LoVo (cell line): ENCODE data around the gene ST3GAL4.
"Not testable (repeated sequence)": the region's sequence is repeated elsewhere in the genome, so short reads cannot be mapped to it uniquely, and the experiment has no call there.

Source experiments
- DNase-seq: peaks from one replicate; pipeline ENCODE4 v3.0.0-alpha.2; 2016; ENCODE audit warnings: low spot score

Gene ST3GAL4

DNA sequence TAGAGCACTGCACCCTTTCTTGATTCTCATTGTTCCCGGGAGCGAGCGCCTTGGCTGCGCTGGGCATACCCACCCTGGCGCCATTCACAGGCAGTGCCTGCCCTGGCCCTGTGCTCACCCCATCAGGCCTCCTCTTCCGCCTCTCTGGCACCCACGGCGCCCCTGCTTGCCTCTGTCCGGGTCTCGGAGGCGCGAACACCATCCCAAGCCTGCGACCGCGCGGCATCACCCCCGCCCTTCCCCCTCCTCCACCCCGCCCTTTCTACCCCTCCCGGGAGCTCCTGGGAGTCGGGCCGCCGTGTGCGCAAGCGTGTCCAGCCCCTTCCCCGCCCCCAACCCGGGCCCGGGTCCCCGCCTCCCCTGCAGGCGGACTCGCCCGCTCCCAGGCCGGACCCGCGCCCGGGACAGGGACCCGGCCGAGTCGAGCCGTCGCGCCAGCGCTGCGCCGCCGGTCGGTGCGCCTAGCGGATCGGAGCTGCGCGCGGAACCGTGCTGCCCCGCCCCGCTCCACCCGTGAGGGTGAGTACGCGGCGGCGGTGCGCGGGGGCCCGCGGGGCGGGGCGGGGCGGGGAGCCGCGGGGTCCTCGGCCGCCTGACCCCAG lies at the start of gene ST3GAL4:
ST3GAL4 (plus strand) TSS at position 363 of the 602 bp plus-strand sequence. CDS start 50,470 bp downstream, outside the sequence.
- peak; percentile 66 for DNase-seq

GRCh38 chr11:126305699-126306098 lies 49.8 kb upstream of the ST3GAL4 start:
- no peak for DNase-seq

GRCh38 chr11:126307706-126308105 lies 47.8 kb upstream of the ST3GAL4 start:
- DNase-seq = no peak

GRCh38 chr11:126308271-126308671 lies 47.2 kb upstream of the ST3GAL4 start:
- no peak for DNase-seq

GRCh38 chr11:126308771-126309170 lies 46.7 kb upstream of the ST3GAL4 start:
- DNase-seq = not testable (repeated sequence)

GRCh38 chr11:126310200-126310991 lies 45.1 kb upstream of the ST3GAL4 start:
- DNase-seq = peak; percentile 55

DNA sequence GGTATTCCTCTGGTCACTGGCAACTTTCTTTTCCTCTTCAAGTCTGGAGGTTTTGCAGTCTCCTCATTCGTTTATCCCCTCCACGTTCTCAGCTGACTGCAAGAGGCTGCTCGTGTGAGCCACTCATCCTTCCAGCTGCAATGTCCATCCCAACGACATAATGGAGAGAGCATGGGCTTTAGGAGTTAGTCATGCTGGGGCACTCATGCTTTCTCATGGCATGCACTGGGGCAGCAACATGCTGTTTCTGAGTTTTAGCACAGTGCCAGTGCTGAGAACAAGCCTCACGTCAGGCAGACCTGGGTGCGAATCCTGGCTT lies 44.5 kb upstream of the ST3GAL4 start:
- no peak for DNase-seq

DNA sequence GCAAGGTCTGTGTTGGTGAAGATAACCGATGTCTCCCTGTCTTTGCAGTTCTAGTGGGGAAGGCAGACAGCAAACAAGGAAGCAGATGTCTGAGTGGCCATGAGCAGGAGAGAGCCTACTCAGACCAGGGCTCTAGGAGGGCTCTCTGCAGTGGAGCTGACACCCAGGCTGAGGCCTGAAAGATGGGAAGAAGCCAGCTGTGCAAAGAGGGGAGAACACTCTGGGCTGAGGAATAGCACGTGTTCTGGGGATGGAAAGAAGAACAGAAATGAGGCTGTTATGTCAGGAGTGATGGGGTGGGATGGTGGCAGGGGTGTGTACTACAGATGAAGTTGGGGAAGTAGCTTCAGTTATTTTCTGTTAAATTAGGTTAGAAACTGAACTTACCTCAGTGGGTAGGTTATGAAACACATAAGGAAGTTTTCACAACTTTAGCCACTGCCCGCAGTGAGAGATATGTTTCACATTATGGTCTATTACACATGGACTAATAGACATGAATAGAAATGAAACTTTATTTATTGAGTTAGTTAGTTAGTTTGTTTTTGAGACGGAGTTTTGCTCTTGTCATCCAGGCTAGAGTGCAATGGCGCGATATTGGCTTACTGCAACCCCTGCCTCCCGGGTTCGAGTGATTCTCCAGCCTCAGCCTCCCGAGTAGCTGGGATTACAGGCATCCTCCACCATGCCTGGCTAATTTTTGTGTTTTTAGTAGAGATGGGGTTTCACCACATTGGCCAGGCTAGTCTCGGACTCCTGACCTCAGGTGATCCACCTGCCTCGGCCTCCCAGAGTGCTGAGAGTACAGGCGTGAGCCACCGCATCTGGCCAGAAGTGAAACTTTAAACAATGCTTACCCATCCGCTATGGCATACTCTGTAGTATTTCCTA lies 43.8 kb upstream of the ST3GAL4 start:
- no peak for DNase-seq

DNA sequence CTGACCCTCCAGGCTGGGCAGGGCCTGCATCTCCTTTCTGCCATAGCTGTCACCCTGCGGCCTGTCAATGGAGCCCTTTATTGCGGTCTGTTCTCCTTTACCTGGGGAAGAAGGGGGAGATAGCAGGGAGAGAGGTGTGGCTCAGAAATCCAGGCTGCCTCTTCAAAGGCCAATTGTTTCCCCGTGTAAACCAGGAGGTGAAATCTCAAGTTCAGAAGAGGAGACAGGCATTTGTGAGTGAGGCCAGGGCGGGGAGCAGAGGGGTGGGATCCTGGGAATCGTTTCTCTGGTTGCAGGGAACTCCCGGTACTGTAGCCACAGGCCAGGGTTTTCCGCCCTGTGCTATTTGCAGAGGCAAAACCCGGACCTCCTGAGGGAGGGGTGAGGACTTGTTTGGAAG lies 42.5 kb upstream of the ST3GAL4 start:
- DNase-seq = no peak

- no peak for DNase-seq
These were observed 41.7 kb upstream of the ST3GAL4 start for GRCh38 chr11:126313826-126314225.

- no peak for DNase-seq
These were observed 38.1 kb upstream of the ST3GAL4 start for GRCh38 chr11:126317432-126317755.

GRCh38 chr11:126317756-126318573 lies 37.5 kb upstream of the ST3GAL4 start:
- DNase-seq = peak; percentile 33

- no peak for DNase-seq
These were observed 36.7 kb upstream of the ST3GAL4 start for GRCh38 chr11:126318574-126319373.

GRCh38 chr11:126319374-126319740 lies 36.1 kb upstream of the ST3GAL4 start:
- DNase-seq = no peak

DNA sequence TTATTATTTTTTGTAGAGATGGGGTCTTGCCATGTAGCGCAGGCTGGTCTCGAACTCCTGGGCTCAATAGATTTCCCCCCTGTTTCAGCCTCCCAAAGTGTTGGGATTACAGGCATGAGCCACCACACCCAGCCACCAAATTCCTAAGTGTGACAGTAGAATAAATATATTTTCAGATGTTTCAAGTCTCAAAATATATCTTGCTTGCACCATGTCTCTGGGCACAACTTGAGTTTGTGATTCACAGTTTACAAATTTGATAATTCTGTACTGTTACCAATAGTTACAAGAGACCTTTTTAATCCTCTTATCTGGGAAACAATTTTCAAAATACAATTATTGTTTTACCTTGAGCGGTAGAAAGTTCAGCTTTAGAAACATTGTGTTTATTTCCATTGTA lies 32.5 kb upstream of the ST3GAL4 start:
- no peak for DNase-seq

- DNase-seq = no peak
These were observed 28.0 kb upstream of the ST3GAL4 start for GRCh38 chr11:126327281-126328000.

DNA sequence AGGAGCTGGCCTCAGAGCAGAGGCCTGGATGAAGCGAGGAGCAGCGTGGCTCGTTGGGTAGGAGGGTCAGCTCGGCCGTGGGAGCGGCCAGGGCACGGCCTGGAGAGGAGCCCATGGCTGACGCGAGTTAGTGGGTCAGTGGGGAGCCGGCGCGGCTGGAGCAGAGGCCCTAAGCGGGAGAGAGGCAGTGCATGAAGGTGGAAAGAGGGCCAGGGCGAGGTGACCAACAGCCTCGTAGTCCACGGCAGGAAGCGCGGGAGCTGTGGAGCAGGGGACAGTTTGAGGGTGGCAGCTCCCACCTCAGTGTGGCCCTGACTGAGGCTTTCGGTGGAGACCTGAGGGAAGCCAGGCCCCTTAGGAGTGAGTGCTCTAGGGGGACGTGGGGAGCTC lies 27.5 kb upstream of the ST3GAL4 start:
- DNase-seq = no peak

- no peak for DNase-seq
These were observed 27.0 kb upstream of the ST3GAL4 start for GRCh38 chr11:126328444-126328843.

DNA sequence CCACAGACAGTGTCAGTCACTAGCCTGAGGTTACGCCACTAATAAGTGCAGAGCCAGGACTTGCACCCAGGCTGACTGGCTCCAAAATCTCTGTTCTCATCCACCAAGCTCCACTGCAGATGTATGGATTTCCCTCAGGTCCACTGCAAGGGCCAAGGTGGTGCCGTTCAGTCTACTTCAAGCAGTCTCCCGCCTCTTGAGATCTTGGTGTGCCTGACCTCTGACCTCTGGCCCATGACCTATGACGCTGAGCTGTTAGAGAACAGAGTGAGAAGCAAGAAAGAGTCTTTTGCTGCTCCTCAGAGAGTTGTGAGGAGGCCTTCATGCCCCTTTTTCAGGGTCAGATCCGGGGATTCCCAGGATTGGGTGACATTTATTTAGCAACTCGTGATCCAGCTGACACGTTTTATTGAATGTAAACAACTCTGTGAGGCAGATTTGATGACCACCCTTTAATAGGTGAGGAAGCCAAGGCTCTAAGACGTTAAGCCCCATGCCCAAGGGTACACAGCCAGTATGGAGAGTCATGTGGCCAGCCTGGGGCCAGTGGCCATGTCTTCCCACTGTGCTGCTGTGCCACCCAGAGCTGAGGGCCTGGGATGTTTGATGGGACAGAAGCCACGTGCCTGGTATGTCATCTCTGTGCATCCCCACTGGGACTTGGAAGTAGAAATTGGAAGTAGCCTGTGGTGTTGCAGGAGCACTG lies 26.4 kb upstream of the ST3GAL4 start:
- DNase-seq = no peak

GRCh38 chr11:126329644-126330211 lies 25.8 kb upstream of the ST3GAL4 start:
- DNase-seq = no peak
